Neural progenitor cell (in vitro differentiated cells): Measurements from ENCODE around the gene MACROD2. TPM values are rescaled to one million over a fixed set of nuclear protein-coding genes. Genes with fewer than 3 reads are reported as not detected.

Source experiments
- DNase-seq: peaks from one replicate; pipeline ENCODE4 v3.0.0-alpha.2; 2016; ENCODE audit warnings: low spot score
- H2AFZ ChIP-seq: fragments of 200-600 bp; sonication (generic); replicated peaks from 2 replicates; pipeline ENCODE4 v1.6.1; 2016; ENCODE audit warnings: antibody characterized with exemption
- H3F3A ChIP-seq: fragments of 200-600 bp; sonication (generic); 2 replicates; pipeline ENCODE4 v1.6.1; 2016; ENCODE audit warnings: antibody characterized with exemption, low read depth
- H3K27ac ChIP-seq: fragments of 200-600 bp; sonication (generic); 2 replicates; pipeline ENCODE4 v1.5.1; 2016; ENCODE audit warnings: mild to moderate bottlenecking
- H3K27me3 ChIP-seq: fragments of 200-600 bp; sonication (generic); 2 replicates; pipeline ENCODE4 v1.6.1; 2016; ENCODE audit warnings: mild to moderate bottlenecking, moderate library complexity
- H3K36me3 ChIP-seq: fragments of 200-600 bp; sonication (generic); 2 replicates; pipeline ENCODE4 v1.5.1; 2016
- H3K4me1 ChIP-seq: fragments of 200-600 bp; sonication (generic); 2 replicates; pipeline ENCODE4 v1.6.1; 2016; ENCODE audit warnings: mixed run types
- H3K4me2 ChIP-seq: fragments of 200-600 bp; sonication (generic); 2 replicates; pipeline ENCODE4 v1.6.1; 2016
- H3K4me3 ChIP-seq: fragments of 200-600 bp; sonication (generic); 2 replicates; pipeline ENCODE4 v1.5.1; 2016
- H3K79me2 ChIP-seq: fragments of 200-600 bp; sonication (generic); 2 replicates; pipeline ENCODE4 v1.6.1; 2016; ENCODE audit warnings: low read depth
- H3K9ac ChIP-seq: fragments of 200-600 bp; sonication (generic); 2 replicates; pipeline ENCODE4 v1.6.1; 2016
- H3K9me3 ChIP-seq: fragments of 200-600 bp; sonication (generic); 2 replicates; pipeline ENCODE4 v1.5.1; 2016; ENCODE audit warnings: low read depth
- H4K20me1 ChIP-seq: fragments of 200-600 bp; sonication (generic); 2 replicates; pipeline ENCODE4 v1.6.1; 2016; ENCODE audit warnings: low read depth
- H3K27ac Mint-ChIP-seq: 3 replicates; pipeline ENCODE4 v1.8.0; 2021; ENCODE audit warnings: mixed read lengths
- H3K27me3 Mint-ChIP-seq: 2 replicates; pipeline ENCODE4 v1.8.0; 2022; ENCODE audit warnings: low read depth, mild to moderate bottlenecking, inconsistent platforms, moderate library complexity, mixed read lengths; ENCODE audit not compliant: insufficient read depth
- H3K36me3 Mint-ChIP-seq: 3 replicates; pipeline ENCODE4 v1.8.0; 2021; ENCODE audit warnings: mixed read lengths
- H3K4me1 Mint-ChIP-seq: 3 replicates; pipeline ENCODE4 v1.8.0; 2021; ENCODE audit warnings: mixed read lengths
- H3K4me3 Mint-ChIP-seq: 3 replicates; pipeline ENCODE4 v1.8.0; 2021; ENCODE audit warnings: mild to moderate bottlenecking, moderate library complexity, mixed read lengths
- H3K9me3 Mint-ChIP-seq: 3 replicates; pipeline ENCODE4 v1.8.0; 2020; ENCODE audit warnings: mixed read lengths
- CTCF ChIP-seq: fragments of 200-600 bp; sonication (generic); IDR thresholded peaks from 2 replicates; pipeline ENCODE4 v1.5.1; 2017; ENCODE audit warnings: antibody characterized with exemption, mild to moderate bottlenecking
- EZH2 ChIP-seq: fragments of 200-600 bp; sonication (generic); IDR thresholded peaks from 2 replicates; pipeline ENCODE4 v1.6.1; 2017; ENCODE audit warnings: antibody characterized with exemption, mild to moderate bottlenecking, moderate library complexity
- EZH2phosphoT487 ChIP-seq: fragments of 200-600 bp; sonication (generic); IDR thresholded peaks from 2 replicates; pipeline ENCODE4 v1.6.1; 2017; ENCODE audit warnings: antibody characterized with exemption
- total RNA-seq: library from RNA; depleted of rRNA; stranded (reverse); fragments of >200 nt; gene quantifications from 2 replicates; pipeline ENCODE4 v1.2.3, GENCODE V29; 2015; ENCODE audit warnings: low replicate concordance

The MACROD2 gene
- total RNA-seq, 1 donor from 2014 or later: 11.9 TPM

DNA sequence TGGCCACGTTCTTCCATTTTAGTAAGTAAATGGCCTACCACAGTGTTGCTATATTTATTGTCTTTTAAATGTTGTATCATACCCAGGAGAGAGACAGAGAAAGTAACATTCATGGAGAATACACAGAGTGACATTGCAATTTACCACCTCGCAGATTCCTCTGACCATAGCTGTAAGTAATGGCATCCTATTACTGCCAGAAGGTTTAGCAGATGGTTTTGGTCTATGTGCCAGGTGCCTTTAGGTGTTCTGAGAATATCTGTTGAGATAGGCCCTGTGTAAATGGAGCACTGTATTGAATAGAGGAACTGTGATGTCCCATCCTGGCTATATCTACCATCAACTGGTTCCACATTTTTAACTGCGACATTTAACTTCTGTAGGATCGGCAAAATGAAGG is 2018.3 kb downstream of the MACROD2 start:
- Mint-ChIP-seq H3K27ac (no peak overlapping the region), H3K36me3 (peaks cover 12% of the 10 kb centered on the region), H3K4me3 (no peak overlapping the region), H3K27me3 (peaks cover 5% of the 10 kb centered on the region), H3K4me1 (no peaks in the 10 kb centered on the region), H3K9me3 (peaks cover 25% of the 10 kb centered on the region)
- Histone ChIP-seq H3K9me3 (no peaks in the 10 kb centered on the region), H3K79me2 (no peaks in the 10 kb centered on the region), H3K4me1 (no peaks in the 10 kb centered on the region), H3K4me3 (no peak overlapping the region), H4K20me1 (no peaks in the 10 kb centered on the region), H3F3A (no peaks in the 10 kb centered on the region), H3K9ac (no peak overlapping the region), H3K4me2 (no peak overlapping the region), H3K36me3 (no peaks in the 10 kb centered on the region), H3K27ac (no peak overlapping the region), H3K27me3 (peaks cover 33% of the 10 kb centered on the region), H2AFZ (no peak overlapping the region)
- no peak for TF ChIP-seq EZH2phosphoT487
- TF ChIP-seq CTCF: no peak
- TF ChIP-seq EZH2: no peak
- DNase-seq: no peak

GRCh38 chr20:16014436-16014835 is 2019.1 kb downstream of the MACROD2 start:
- Histone ChIP-seq H3K79me2 (no peaks in the 10 kb centered on the region), H3K36me3 (no peaks in the 10 kb centered on the region), H2AFZ (no peak overlapping the region), H4K20me1 (no peaks in the 10 kb centered on the region), H3K4me2 (no peak overlapping the region), H3K4me3 (no peak overlapping the region), H3K9me3 (no peaks in the 10 kb centered on the region), H3K4me1 (no peaks in the 10 kb centered on the region), H3F3A (no peaks in the 10 kb centered on the region), H3K27me3 (peaks cover 25% of the 10 kb centered on the region), H3K9ac (no peak overlapping the region), H3K27ac (no peak overlapping the region)
- H3K27me3 Mint-ChIP-seq: peaks cover 5% of the 10 kb centered on the region
- no peak overlapping the region for H3K4me3 Mint-ChIP-seq
- no peak for DNase-seq
- peaks cover 9% of the 10 kb centered on the region for H3K36me3 Mint-ChIP-seq
- H3K27ac Mint-ChIP-seq: no peak overlapping the region
- H3K4me1 Mint-ChIP-seq: no peaks in the 10 kb centered on the region
- H3K9me3 Mint-ChIP-seq: peaks cover 27% of the 10 kb centered on the region
- TF ChIP-seq EZH2 (no peak), CTCF (no peak), EZH2phosphoT487 (no peak)

GRCh38 chr20:16017656-16018055 is 2022.3 kb downstream of the MACROD2 start:
- H3K4me3 ChIP-seq: no peak overlapping the region
- no peaks in the 10 kb centered on the region for H3K79me2 ChIP-seq
- Mint-ChIP-seq H3K9me3 (peaks cover 11% of the 10 kb centered on the region), H3K36me3 (peaks cover 6% of the 10 kb centered on the region), H3K4me3 (no peak overlapping the region), H3K27me3 (no peaks in the 10 kb centered on the region), H3K4me1 (no peaks in the 10 kb centered on the region), H3K27ac (no peak overlapping the region)
- H2AFZ ChIP-seq: no peak overlapping the region
- no peaks in the 10 kb centered on the region for H4K20me1 ChIP-seq
- no peak for DNase-seq
- H3K27ac ChIP-seq: no peak overlapping the region
- H3K27me3 ChIP-seq: no peaks in the 10 kb centered on the region
- no peak overlapping the region for H3K4me2 ChIP-seq
- no peaks in the 10 kb centered on the region for H3K36me3 ChIP-seq
- no peak overlapping the region for H3K9ac ChIP-seq
- TF ChIP-seq CTCF (no peak), EZH2 (no peak), EZH2phosphoT487 (no peak)
- no peaks in the 10 kb centered on the region for H3F3A ChIP-seq
- no peaks in the 10 kb centered on the region for H3K9me3 ChIP-seq
- H3K4me1 ChIP-seq: no peaks in the 10 kb centered on the region
